GM19397 (cell line): Measurements from ENCODE around the gene RTKN2.
A peak's percentile ranks its signal among the peaks of the same experiment; 100 is the strongest.
"Not testable (repeated sequence)": the region's sequence is repeated elsewhere in the genome, so short reads cannot be mapped to it uniquely, and the experiment has no call there.

Source experiments
- ATAC-seq: cut with Tn5 transposase; IDR thresholded peaks from one replicate; pipeline ENCODE4 v1.9.1; 2021; ENCODE audit warnings: mild to moderate bottlenecking, moderate library complexity; ENCODE audit not compliant: unreplicated experiment

RTKN2 gene

DNA sequence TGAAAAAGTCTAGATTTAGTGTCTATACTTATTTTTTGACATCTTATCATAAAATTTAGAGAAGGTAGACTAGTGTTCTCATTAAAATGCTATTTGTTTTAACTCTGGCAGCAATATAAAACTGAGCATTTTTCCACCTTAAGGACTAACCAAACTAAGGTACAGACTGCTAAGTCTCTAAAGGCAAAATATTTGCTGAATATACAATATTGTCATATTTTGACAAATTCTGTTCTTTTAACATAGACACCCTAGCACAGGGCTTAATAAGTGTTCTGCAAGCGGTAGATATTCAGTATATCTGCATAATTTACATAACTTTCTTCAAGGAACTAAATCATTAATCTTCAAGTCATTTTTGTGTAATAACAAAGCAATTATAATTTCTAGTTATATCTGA lies 8.6 kb downstream of the RTKN2 start:
- no peak for ATAC-seq

DNA sequence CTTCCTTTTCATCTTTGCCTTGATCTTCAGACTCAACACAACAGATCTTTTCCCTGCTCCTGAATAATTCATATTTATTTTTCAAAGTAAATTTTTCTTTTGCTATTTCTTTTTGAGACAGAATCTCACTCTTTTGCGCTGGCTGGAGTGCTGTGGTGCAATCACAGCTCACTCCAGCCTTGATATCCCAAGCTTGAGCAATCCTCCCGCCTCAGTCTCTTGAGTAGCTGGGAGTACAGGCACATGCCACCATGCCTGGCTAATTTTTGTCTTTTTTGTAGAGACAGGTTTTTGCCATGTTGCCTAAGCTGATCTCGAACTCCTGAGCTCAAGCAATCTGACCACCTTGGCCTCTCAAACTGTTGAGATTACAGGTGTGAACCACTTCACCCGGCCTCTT lies 9.2 kb downstream of the RTKN2 start:
- ATAC-seq, result no peak

DNA sequence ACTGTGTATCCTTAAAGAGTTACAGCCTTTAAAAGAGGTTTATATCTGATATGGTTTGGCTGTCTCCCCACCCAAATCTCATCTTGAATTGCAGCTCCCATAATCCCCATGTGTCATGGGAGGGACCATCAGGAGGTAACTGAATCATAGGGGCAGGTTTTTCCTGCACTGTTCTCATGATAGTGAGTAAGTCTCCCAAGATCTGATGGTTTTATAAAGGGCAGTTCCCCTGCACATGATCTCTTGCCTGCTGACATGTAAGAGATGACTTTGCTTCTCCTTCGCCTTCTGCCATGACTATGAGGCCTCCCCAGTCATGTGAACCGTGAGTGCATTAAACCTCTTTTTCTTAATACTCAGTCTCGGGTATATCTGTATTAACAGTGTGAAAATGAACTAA lies 9.7 kb downstream of the RTKN2 start:
- ATAC-seq, result no peak

DNA sequence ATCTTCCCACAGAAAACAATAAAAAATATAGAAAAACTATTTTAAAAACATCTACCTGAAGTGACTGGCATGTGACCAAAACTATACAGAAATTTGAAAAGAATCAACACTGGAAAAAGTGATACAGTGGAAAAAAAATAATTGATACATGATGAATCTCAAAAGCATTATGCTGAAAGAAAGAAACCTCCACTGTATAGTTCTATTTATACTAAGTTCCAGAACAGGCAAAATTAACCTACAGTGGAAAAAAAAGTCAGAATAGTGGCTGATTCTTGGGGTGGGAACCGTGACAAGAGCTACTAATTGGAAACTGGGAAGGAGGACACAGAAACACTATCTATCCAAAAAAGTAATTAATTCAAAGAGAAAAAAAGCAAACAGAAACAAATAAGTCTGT lies 14.9 kb downstream of the RTKN2 start:
- ATAC-seq, result no peak

DNA sequence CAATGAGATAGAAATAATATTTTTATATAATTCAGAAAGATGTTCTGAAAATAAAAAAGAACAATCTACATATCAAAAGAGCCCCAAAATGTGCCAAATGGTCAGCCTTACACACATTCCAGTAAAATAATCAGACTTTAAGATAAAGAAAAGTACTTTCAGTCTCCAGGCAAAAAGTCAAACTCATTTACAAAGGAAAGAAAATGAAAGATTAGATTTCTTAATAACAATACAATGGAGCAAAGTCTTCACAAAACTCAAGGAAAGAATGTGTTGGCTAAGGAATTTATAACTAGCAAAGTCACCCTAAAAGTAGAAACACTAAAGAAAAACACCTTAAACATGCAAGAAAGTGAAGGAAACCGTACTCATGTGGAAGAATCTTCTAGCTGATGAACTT lies 16.6 kb downstream of the RTKN2 start:
- ATAC-seq, result no peak

DNA sequence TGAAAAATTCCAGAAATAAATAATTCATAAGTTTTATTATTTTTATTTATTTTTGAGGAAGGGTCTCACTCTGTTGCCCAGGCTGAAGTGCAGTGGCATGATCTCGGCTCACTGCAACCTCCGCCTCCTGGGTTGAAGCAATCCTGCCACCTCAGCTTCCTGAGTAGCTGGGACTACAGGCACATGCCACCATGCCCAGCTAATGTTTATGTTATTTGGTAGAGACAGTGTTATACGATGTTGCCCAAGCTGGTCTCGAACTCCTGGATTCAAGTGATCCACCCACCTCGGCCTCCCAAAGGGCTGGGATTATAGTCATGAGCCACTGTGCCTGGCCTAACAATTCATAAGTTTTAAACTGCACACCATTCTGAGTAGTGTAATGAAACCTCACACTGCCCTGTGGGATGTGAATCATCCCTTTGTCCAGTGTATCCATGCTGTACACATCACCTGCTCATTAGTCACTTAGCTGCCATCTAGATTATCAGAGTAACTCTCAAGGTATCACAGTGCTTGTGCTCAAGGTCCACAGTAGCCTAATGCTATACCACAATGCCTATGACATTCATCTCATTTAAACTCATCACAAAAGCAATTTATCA lies 17.9 kb downstream of the RTKN2 start:
- no peak for ATAC-seq

DNA sequence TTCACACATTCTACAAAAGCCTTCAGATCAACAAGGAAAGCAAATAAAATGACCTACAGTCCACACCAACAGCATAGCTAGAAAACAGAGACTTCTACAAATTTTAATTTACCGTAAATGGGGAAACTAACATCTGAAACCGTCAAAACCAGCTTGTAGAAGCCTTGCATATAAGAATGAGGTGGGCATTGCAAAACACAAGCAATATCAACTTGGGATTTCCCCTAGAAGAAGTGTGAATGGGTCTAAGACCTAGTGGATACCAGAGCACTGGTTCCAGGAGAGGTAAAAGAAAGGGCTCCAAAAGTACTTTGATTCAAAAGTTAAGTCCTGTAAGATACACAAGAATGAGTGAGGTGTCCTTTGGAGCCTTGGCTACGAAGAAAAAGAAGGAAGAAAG lies 18.7 kb downstream of the RTKN2 start:
- ATAC-seq, result no peak

DNA sequence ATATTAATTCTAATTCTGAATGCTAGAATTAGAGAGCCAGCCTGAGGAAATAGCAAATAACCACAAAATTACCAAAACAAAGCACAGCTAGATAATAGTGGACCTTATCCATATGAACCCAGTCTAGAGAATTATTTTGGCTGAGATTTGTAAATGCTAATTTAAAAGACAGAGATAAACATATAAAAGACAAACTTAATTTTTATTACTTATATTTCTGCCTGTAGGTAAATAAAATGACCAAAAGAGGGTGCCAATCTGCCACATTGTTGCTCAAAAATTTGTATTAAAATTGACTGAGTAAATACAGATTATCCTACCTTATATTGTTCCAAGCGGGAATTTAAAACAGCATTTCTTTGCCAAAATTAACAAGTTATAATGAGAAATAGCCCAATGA lies 20.2 kb downstream of the RTKN2 start:
- ATAC-seq, result no peak

DNA sequence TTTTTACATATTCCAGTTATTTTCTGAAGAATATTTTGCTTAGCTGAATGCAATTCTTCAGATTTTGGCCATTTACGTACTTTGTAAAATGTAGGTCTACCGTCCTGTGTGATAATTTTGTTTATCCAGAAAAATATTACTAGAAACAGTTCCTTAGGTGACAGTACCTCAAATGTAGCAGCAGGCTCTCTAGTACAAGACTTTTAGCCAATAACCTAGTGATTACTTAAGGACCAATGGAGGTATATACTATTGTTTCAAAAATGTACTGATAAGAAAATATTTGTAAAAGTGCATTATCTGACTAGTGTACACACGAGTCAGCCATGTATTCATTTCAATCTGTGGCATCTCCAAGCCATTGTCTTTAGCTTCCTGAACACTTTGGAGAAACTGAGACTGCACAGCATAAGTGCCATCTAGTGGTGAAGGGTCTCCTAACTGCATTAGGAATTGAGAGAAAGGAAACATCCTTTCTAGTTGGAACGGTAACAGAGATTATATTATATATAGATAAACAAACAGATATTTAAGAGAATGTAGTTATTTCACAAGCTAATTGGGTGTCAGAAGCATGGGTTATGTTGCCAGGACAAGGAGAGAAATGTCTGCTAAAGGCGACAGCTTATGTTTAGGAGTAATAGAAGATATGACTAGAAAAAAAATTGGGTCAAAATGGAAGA lies 23.7 kb downstream of the RTKN2 start:
- peak; percentile 42 for ATAC-seq

DNA sequence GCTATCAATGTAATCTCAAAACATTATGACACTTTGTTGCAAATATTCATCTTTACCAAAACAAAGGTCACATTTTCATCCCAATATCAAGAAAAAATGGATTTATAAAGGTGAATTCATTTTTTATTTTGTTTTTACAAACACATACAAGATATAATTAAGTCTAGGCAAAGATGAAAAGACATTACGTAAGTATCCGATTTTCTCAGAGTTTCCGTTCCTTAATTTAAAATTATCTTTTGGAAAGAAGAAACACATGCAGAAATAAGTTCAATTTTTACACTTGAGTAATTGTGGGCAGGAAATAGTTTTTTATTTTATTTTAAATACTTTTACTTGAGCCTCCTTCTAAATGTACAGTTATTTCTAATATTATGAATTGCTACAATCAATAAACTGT lies 24.6 kb downstream of the RTKN2 start:
- no peak for ATAC-seq

DNA sequence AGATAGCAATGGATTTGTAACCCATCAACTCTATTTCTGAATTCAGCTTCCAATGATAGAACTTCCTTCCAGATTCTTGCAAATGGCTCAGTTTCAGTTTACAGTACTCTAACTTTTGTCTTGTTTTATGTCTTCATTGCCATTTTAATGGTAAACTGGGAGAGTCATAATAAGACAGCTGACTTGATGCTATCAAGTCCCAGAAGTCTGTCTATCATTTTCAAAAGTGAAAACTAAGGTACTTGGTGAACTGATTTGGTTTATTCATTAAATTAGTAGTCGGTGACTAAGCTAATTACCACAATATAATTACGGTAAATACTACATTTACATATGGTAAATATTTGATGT lies 25.0 kb downstream of the RTKN2 start:
- ATAC-seq, result peak; percentile 45

DNA sequence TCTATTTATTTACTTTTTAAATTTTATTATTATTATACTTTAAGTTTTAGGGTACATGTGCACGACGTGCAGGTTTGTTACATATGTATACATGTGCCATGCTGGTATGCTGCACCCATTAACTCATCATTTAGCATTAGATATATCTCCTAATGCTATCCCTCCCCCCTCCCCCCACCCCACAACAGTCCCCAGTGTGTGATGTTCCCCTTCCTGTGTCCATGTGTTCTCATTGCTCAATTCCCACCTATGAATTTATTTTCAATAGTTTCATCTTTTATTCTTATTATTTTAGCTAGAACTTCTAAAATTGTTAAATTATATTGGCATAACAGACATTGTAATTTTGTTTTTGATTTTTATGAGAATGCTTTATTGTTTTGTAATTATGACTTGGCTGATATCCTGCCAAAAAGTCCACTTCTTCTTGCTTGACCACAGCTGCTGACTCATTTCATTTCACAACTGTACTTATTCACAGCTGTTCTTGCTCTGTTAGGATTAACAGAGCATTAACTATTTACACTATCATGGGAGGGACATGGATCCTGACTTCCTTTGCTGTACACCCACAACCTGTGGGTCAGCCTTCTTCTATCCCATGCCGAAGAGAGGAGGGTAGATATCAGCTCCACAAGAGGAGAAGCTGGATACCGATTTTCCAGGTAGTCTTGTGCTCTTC lies 25.5 kb downstream of the RTKN2 start:
- ATAC-seq, result peak; percentile 81

DNA sequence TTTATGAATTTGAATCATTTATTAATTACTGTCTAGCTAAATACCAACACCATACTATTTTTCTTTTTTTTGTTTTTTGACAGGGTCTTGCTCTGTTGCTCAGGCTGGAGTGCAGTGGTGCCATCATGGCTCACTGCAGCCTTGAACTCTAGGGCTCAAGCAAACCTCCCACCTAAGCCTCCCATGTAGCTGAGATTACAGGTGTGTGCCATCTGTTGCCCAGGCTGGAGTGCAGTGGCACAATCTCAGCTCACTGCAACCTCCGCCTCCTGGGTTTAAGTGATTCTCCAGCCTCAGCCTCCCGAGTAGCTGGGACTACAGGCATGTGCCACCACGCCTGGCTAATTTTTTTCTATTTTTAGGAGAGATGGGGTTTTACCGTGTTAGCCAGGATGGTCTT lies 27.1 kb downstream of the RTKN2 start:
- ATAC-seq, result not testable (repeated sequence)

DNA sequence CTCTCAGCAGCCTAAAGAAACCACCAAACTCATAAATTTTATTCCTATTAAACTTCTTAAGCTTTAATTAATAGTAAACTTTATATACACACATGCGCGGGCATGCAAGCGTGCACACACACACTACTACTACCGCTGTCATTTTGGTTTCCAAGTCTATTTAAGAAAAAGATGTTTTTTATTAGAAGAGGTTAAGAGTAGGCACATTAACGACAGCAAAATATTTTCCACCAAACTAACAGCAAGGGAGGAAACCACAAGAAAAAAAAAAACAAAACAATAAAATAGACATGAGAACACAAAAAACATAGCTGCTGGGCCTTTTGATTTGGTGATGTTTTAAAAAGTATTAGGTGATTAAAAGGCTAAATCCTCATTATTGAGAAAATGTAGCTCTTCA lies 28.6 kb downstream of the RTKN2 start:
- no peak for ATAC-seq

DNA sequence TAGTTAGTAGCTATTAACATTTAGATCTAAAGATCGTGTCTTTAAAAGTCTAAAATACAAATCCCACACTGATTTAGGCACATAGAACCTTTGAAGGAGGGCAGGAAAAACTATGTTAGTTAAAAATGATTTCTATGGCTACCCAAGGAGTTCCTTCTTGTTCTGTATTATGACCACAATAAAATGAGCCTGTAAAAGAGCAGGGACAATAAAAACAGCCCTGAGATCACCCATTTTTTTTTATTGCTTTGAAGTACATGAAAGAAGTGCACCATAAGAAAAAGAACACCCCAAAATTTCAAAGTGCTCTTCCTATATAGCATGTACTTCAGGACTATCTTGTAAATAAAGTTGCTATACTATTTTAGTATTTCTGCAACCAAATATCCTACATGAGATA lies 29.8 kb downstream of the RTKN2 start:
- ATAC-seq, result no peak

DNA sequence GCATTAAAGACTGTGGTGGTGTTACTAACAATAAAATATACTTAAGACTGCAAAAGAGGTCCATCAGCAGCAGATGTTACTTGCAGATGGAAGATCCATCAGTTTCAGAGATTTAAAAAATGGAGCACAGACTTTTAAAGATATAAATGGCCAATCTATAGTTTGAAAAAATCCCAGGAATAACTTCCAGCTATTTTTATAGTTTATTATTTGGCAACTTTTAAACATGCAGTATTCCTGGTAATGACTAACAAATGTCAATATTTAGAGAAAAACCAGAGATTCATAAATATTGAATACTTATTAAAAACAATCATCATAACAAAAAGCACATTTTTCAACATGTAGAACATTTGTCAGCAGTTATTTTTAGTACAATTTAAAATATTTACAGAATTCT lies 30.7 kb downstream of the RTKN2 start:
- no peak for ATAC-seq

DNA sequence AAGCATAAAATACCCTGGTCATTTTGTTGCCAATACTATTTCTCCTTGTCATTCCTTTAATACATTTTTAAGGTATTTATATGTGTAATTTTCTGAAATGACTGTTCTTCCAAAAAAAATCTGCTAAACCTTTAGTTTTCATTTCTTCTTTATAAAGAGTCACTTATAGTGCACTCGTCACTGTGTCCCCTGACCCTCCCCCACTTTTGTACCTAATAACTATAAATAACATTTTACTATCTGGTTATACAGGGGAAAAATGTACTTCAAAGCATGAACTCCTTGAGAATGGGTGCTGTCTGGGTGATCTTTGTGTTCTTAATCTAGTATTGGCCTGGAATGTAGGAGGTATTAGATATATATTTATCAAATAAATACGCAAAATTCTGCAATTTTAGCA lies 31.1 kb downstream of the RTKN2 start:
- no peak for ATAC-seq

DNA sequence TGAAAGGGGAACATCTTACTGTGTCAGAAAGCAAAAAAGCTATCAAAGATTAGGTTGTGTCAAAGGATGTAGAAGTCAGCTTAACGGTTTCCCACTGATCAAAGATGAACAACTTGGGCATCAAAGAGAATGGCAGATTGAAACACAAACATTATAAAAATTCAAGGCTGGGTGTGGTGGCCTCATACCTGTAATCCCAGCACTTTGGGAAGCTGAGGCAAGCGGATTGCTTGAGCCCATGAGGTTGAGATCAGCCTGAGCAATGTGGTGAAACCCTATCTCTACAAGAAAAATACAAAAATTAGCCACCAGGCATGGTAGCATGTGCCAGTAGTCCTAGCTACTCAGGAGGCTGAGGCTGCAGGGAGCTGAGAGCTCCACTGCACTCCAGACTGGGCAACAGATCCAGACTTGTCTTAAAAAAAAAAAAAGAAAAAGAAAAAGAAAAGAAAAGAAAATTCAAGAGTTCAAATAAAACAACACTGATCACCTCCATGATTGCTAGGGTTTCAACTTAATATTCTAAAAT lies 34.5 kb downstream of the RTKN2 start:
- no peak for ATAC-seq

DNA sequence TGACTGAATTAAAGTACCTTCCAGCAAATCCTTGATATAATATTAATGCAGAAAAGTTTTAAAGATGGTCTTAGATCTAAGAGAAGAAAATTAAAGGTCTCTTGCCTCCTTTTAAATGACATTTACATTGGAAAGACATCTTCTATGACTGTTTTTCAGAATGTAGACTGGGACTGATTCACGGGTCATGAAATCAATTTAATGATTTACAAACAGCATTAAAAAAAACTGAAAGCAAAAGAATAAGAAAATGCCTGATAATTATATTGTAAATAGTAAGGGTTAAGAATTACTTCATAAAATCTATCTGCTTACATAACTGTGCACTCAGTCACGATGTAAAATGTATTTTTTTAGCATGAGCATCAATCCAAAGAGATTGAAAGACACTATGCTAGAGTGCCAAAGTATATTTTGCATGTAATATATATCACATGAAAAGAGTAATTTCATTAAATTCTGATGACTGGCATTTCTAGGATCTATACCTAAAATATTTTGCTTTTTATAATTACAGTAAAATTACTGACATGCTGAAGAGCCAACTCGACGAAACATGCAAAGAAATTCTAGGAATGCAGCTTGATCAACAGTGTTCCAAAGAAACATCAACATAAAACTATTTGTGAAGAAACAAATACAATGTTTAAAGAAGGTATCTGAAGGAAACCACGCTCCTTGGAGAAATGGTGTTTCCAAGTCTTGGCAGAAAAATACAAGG lies 35.1 kb downstream of the RTKN2 start:
- no peak for ATAC-seq

DNA sequence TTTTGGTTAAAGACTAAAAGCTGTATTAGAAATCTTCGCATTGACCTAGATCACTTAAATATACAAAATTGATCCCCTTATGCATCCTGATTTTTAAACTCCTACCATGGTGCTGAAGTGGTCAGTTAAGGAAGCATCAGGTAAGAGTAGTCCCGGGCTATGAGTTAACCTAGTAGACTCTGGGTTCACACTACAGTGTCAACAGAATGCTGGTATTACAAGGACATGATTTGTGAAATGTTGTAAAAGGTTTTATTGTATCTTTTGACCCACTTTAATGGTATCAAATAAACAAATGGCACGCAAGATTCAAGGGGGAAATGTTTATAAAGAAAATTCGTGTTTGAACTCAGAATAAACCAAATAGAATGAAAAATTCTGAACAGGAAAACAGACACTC lies 36.8 kb downstream of the RTKN2 start:
- no peak for ATAC-seq

DNA sequence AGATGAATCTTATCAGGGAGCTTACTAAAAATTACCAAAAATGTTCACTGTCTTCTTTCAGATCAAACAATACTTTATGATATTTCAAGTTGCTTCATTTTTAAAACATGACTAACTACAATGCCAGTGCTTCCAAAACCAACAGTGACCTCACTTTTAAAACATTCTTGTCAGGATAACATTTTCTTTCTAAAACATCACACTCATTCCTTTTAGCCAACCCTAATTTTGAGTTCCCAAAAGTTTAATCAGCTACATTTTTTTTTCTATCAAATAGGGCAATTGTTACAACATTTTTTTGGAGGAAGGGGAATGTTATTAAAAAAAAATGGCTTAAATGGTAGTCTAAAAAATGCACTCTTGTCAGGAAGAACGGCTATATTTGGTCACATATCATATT lies 37.3 kb downstream of the RTKN2 start:
- no peak for ATAC-seq
